GM19328 (cell line): ENCODE results near the gene CPXM2.

Experiments
- ATAC-seq: cut with Tn5 transposase; IDR thresholded peaks from one replicate; pipeline ENCODE4 v1.9.1; 2021; ENCODE audit warnings: mild to moderate bottlenecking, moderate library complexity; ENCODE audit not compliant: unreplicated experiment

Gene CPXM2

GRCh38 chr10:123804716-123805115, 86.9 kb downstream of the CPXM2 start:
- ATAC-seq = no peak

- no peak for ATAC-seq
These were observed 90.8 kb downstream of the CPXM2 start for GRCh38 chr10:123800821-123801220.

GRCh38 chr10:123800289-123800688, 91.3 kb downstream of the CPXM2 start:
- ATAC-seq = no peak

- ATAC-seq = no peak
These were observed 92.8 kb downstream of the CPXM2 start for GRCh38 chr10:123798856-123799255.

- ATAC-seq = no peak
These were observed 93.8 kb downstream of the CPXM2 start for GRCh38 chr10:123797813-123798212.

- ATAC-seq = no peak
These were observed 94.9 kb downstream of the CPXM2 start for GRCh38 chr10:123796736-123797135.

GRCh38 chr10:123795846-123796590, 95.6 kb downstream of the CPXM2 start:
- no peak for ATAC-seq

- ATAC-seq = no peak
These were observed 96.3 kb downstream of the CPXM2 start for GRCh38 chr10:123795196-123795780.

- no peak for ATAC-seq
These were observed 99.2 kb downstream of the CPXM2 start for GRCh38 chr10:123792248-123792978.

GRCh38 chr10:123790132-123790885, 101.3 kb downstream of the CPXM2 start:
- no peak for ATAC-seq

GRCh38 chr10:123788981-123789380, 102.6 kb downstream of the CPXM2 start:
- no peak for ATAC-seq

GRCh38 chr10:123787566-123787965, 104.0 kb downstream of the CPXM2 start:
- ATAC-seq = no peak

GRCh38 chr10:123786896-123787295, 104.7 kb downstream of the CPXM2 start:
- no peak for ATAC-seq

GRCh38 chr10:123786306-123786705, 105.3 kb downstream of the CPXM2 start:
- no peak for ATAC-seq

- ATAC-seq = no peak
These were observed 107.0 kb downstream of the CPXM2 start for GRCh38 chr10:123784646-123785045.

GRCh38 chr10:123784216-123784615, 107.4 kb downstream of the CPXM2 start:
- no peak for ATAC-seq

- ATAC-seq = no peak
These were observed 108.3 kb downstream of the CPXM2 start for GRCh38 chr10:123783296-123783695.

- ATAC-seq = no peak
These were observed 109.1 kb downstream of the CPXM2 start for GRCh38 chr10:123782549-123782948.

- ATAC-seq = no peak
These were observed 109.6 kb downstream of the CPXM2 start for GRCh38 chr10:123781956-123782500.

GRCh38 chr10:123781324-123781900, 110.2 kb downstream of the CPXM2 start:
- ATAC-seq = no peak
